WERI-Rb-1 (cell line): ENCODE data around the gene SLC25A21.

Experiments
- DNase-seq: peaks from one replicate; pipeline ENCODE4 v3.0.0-alpha.2; 2020
- H3K27ac ChIP-seq: fragments of 250-450 bp; sonication (Bioruptor Pico); 2 replicates; pipeline ENCODE4 v1.5.1; 2020; ENCODE audit warnings: mild to moderate bottlenecking, moderate library complexity
- H3K27me3 ChIP-seq: fragments of 250-450 bp; sonication (Bioruptor Pico); 2 replicates; pipeline ENCODE4 v1.5.1; 2021; ENCODE audit warnings: mild to moderate bottlenecking, low read depth, moderate library complexity; ENCODE audit not compliant: insufficient read depth, severe bottlenecking
- H3K36me3 ChIP-seq: fragments of 250-450 bp; sonication (Bioruptor Pico); 2 replicates; pipeline ENCODE4 v1.5.1; 2020; ENCODE audit warnings: mild to moderate bottlenecking, moderate library complexity
- H3K4me3 ChIP-seq: 2 replicates; pipeline ENCODE4 v1.5.1; 2011; ENCODE audit warnings: low read depth, mild to moderate bottlenecking, control low read depth, low read length
- H3K9me3 ChIP-seq: fragments of 250-450 bp; sonication (Bioruptor Pico); 2 replicates; pipeline ENCODE4 v1.5.1; 2021; ENCODE audit warnings: mild to moderate bottlenecking, moderate library complexity; ENCODE audit not compliant: severe bottlenecking
- TF ChIP-seq, protein P1 (sequence below): IDR thresholded peaks from 2 replicates; pipeline ENCODE4 v1.5.1; 2011; ENCODE audit warnings: low read depth, mild to moderate bottlenecking, control low read depth, inconsistent platforms, low read length

The SLC25A21 gene

DNA sequence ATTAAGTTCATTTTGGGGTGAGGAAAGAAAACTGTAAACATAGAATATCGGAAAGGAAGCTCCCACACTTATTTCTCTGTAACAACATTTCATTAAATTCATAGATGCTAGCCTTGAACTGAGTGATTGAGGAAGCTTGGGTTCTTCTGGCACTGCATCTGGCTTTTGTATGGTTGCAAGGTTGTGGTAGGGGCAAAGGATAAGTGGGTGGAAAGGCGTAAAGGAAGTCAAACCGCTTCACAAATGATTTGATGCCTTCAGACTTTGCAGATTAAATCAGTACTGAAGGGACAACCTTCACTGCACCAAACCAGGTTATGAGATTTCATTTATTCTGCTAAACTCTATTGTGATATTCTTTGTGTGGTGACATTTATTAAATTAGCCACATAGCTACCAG, 538.8 kb downstream of the SLC25A21 start:
- no peak overlapping the region for H3K27ac ChIP-seq
- TF ChIP-seq, protein P1, sequence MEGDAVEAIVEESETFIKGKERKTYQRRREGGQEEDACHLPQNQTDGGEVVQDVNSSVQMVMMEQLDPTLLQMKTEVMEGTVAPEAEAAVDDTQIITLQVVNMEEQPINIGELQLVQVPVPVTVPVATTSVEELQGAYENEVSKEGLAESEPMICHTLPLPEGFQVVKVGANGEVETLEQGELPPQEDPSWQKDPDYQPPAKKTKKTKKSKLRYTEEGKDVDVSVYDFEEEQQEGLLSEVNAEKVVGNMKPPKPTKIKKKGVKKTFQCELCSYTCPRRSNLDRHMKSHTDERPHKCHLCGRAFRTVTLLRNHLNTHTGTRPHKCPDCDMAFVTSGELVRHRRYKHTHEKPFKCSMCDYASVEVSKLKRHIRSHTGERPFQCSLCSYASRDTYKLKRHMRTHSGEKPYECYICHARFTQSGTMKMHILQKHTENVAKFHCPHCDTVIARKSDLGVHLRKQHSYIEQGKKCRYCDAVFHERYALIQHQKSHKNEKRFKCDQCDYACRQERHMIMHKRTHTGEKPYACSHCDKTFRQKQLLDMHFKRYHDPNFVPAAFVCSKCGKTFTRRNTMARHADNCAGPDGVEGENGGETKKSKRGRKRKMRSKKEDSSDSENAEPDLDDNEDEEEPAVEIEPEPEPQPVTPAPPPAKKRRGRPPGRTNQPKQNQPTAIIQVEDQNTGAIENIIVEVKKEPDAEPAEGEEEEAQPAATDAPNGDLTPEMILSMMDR = no peak
- H3K36me3 ChIP-seq = no peaks in the 10 kb centered on the region
- H3K27me3 ChIP-seq = peaks cover 42% of the 10 kb centered on the region
- H3K9me3 ChIP-seq = peaks cover 2% of the 10 kb centered on the region
- DNase-seq = no peak
- H3K4me3 ChIP-seq = no peak overlapping the region
